Measurements from ENCODE around the gene NUDT14.

The NUDT14 gene

GRCh38 chr14:105198588-105198987 is 17.5 kb upstream of the NUDT14 start:
- DNase-seq (ENCODE audit: low read depth) = no peak

GRCh38 chr14:105197211-105197641 is 16.1 kb upstream of the NUDT14 start:
- no peak for DNase-seq (ENCODE audit: low read depth)

GRCh38 chr14:105196265-105196960 is 15.3 kb upstream of the NUDT14 start:
- DNase-seq (ENCODE audit: low read depth) = no peak

GRCh38 chr14:105195522-105196264 is 14.6 kb upstream of the NUDT14 start:
- DNase-seq (ENCODE audit: low read depth) = no peak

GRCh38 chr14:105195051-105195450 is 13.9 kb upstream of the NUDT14 start:
- DNase-seq (ENCODE audit: low read depth) = no peak

GRCh38 chr14:105193916-105194782 is 13.0 kb upstream of the NUDT14 start:
- no peak for DNase-seq (ENCODE audit: low read depth)

- DNase-seq (ENCODE audit: low read depth) = no peak
Observed at GRCh38 chr14:105192866-105193731, 12.0 kb upstream of the NUDT14 start.

GRCh38 chr14:105187935-105188524 is 6.9 kb upstream of the NUDT14 start:
- no peak for DNase-seq (ENCODE audit: low read depth)

- no peak for DNase-seq (ENCODE audit: low read depth)
Observed at GRCh38 chr14:105187116-105187515, 6.0 kb upstream of the NUDT14 start.

- DNase-seq (ENCODE audit: low read depth) = no peak
Observed at GRCh38 chr14:105185973-105186372, 4.9 kb upstream of the NUDT14 start.

GRCh38 chr14:105185001-105185400 is 3.9 kb upstream of the NUDT14 start:
- DNase-seq (ENCODE audit: low read depth) = no peak

GRCh38 chr14:105184461-105184860 is 3.3 kb upstream of the NUDT14 start:
- DNase-seq (ENCODE audit: low read depth) = no peak

- DNase-seq (ENCODE audit: low read depth) = no peak
Observed at GRCh38 chr14:105182296-105183020, 1.3 kb upstream of the NUDT14 start.

GRCh38 chr14:105181549-105182295 is 610 bp upstream of the NUDT14 start:
- no peak for DNase-seq (ENCODE audit: low read depth)

GRCh38 chr14:105179191-105179590 is 1.9 kb downstream of the NUDT14 start:
- DNase-seq (ENCODE audit: low read depth) = no peak

GRCh38 chr14:105178868-105179140 is 2.3 kb downstream of the NUDT14 start:
- no peak for DNase-seq (ENCODE audit: low read depth)

- DNase-seq (ENCODE audit: low read depth) = no peak
Observed at GRCh38 chr14:105178069-105178867, 2.8 kb downstream of the NUDT14 start.

GRCh38 chr14:105177082-105177481 is 4.0 kb downstream of the NUDT14 start:
- no peak for DNase-seq (ENCODE audit: low read depth)

- no peak for DNase-seq (ENCODE audit: low read depth)
Observed at GRCh38 chr14:105176513-105176912, 4.6 kb downstream of the NUDT14 start.
